ENCODE results near the gene LRRC31. TPM values are rescaled to one million over a fixed set of nuclear protein-coding genes. Genes with fewer than 3 reads are reported as not detected.
A peak's percentile ranks its signal among the peaks of the same experiment; 100 is the strongest.

Gene LRRC31
- polyA plus RNA-seq (2013, experiment 1 of 2; ENCODE audit: insufficient read length), result not detected
- polyA plus RNA-seq (2013, experiment 2 of 2; ENCODE audit: insufficient read length), result not detected

- no peak for DNase-seq
Measured at GRCh38 chr3:169869484-169870220, at the start of gene LRRC31. TSS of gene LRRC31 (minus strand) at chr3:169869935. CDS start at chr3:169869807, 128 bp downstream.

- DNase-seq, result peak; percentile 12
Measured at GRCh38 chr3:169914321-169914720, 44.6 kb upstream of the LRRC31 start.

DNA sequence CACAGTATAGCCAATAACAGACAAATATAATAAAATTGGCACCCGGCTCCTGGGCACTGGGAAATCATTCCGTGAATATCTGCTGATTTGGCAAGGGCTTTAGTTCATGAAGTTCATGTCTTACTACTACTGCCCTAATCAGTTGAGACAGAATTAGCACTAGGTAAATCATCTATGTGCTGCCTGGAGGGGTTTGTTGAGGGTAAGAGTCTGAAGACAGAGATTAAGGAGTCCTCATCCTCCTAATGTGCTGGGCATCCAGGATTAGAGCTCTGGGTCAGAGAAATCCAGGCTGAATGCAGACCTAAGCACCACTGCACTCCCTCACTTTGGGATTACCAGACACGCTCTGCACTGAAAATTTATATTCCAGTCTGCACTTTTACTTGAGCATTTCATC is 43.6 kb upstream of the LRRC31 start:
- DNase-seq, result no peak

DNA sequence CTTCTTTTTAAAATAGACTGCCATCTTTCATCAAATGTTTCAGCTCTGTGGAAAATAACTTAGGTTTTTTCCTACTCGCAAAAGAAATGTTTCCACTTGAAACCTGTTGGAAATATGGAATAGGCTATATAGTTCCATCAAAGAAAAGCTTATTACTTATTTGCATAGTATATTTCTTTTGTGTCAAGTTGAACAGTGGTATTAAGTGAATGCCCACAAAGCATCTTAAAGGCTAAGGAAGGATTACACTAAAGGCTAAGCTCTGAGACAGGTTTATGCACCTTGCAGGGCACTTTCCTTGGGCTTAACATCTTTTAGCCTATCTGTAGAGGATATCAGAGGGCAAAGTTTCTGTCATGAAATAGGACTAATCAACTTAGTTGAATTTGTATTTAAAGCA is 41.5 kb upstream of the LRRC31 start, which contains the start of gene SAMD7:
Gene SAMD7 (plus strand): TSS at position 301 of the 400 bp plus-strand sequence. CDS start 7,927 bp downstream, outside the sequence.
- DNase-seq, result no peak

DNA sequence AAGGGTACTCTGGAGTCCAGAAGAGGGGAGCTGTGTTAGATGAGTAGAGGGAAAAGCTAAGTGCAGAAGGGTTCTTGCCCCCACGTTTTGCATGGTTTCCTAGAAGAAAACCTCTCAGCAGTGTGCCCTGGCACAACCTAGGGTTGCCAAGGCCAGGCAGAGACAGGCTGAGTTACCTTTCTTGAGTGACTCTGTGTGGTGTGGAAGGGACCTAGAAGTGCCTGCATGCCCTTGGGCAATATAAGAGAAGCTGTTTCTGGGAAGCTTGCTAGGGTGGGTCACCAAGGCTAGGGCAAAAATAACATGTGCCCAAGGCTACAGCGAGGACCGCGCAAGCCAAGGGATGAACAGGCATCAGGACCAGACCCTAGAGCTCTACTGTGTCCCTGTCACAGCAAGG is 38.2 kb upstream of the LRRC31 start:
- no peak for DNase-seq

GRCh38 chr3:169907476-169907875 is 37.7 kb upstream of the LRRC31 start:
- no peak for DNase-seq

DNA sequence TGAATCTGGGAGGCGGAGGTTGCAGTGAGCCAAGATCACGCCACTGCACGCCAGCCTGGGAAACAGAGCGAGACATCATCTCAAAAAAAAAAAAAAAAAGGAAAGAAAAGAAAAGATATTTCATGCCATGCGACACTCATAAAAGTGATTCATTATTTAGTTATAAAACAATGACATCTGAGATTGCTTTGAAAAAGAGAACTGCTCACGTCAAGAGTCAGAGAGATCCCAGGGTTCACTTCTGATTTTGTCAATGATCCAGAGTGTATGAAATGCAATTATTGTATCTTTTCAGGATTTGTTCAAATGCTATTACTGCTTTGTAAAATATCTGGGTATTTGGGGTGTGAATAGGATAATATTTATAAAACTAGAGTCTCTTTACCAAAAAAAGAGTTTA is 35.7 kb upstream of the LRRC31 start:
- DNase-seq, result no peak

- no peak for DNase-seq
Measured at GRCh38 chr3:169901453-169901852, 31.7 kb upstream of the LRRC31 start.

- no peak for DNase-seq
Measured at GRCh38 chr3:169897284-169897683, 27.5 kb upstream of the LRRC31 start.

DNA sequence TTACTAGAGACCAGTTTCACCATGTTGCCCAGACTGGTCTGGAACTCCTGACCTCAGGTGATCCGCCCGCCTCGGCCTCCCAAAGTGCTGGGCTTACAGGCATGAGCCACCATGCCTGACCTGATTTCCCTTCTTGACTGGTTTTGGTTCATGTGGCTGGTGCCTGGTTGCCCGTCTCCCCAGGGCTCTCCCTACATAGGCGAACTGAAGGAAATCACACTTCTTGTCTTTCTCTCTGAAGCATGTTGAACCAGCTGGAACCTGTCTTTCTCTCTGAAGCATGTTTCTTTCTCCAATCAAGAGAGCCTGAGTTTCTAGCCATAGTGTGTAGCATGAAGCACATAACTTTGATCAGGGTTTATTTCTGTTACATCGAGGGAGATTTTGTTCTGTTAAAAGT is 25.3 kb upstream of the LRRC31 start:
- no peak for DNase-seq

GRCh38 chr3:169894110-169894509 is 24.4 kb upstream of the LRRC31 start:
- DNase-seq, result no peak

GRCh38 chr3:169891886-169892285 is 22.2 kb upstream of the LRRC31 start:
- DNase-seq, result no peak

DNA sequence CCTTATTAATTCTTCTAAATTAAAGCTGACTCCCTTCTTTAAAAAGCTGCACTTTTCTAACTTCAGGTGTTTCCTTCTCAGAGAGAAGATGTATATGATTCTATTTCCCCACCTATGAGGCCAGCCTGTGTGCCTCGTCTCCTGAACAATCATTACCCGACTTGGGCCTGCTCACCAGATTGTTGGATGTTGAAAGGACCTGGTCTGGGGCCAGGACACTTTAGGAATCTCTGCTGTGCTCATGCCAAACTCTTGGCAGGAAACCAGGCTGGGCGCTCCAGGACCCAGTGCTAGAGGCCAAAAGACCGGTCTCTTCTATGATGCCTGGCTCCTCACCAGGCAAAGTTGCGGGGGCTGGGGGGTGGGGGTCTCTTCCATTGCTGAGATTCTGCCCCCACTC is 16.9 kb upstream of the LRRC31 start:
- DNase-seq, result peak; percentile 6

DNA sequence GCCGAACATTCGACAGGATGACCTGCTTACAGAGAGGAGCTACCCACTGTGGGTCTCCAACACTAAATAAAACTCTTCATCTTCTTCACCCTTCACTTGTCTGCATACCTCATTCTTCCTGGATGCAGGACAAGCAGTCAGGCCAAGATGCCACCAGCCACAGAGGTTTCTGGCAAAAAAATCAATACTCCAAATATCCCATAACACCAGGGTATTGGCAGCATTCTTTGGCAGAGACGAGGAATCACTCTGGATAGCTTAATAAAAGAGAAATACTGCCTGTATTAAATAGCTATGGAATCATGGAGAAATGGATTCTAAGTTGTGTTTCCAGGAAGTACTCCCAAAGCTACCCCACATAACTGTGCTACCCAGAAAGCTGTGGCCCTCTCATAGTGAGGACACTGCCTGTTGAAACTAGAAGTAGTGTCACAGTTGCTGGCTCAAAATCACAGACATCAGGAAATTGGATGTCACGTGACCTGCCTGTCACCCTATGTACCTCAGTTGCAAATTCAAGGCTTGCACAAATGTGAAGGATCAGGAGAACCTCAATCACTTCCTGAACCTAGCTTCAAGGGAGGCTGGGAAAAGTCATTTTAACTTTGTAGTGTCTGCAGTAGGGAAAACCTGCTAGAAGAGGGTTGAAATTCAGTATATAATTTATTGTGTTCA is 11.0 kb upstream of the LRRC31 start:
- no peak for DNase-seq

DNA sequence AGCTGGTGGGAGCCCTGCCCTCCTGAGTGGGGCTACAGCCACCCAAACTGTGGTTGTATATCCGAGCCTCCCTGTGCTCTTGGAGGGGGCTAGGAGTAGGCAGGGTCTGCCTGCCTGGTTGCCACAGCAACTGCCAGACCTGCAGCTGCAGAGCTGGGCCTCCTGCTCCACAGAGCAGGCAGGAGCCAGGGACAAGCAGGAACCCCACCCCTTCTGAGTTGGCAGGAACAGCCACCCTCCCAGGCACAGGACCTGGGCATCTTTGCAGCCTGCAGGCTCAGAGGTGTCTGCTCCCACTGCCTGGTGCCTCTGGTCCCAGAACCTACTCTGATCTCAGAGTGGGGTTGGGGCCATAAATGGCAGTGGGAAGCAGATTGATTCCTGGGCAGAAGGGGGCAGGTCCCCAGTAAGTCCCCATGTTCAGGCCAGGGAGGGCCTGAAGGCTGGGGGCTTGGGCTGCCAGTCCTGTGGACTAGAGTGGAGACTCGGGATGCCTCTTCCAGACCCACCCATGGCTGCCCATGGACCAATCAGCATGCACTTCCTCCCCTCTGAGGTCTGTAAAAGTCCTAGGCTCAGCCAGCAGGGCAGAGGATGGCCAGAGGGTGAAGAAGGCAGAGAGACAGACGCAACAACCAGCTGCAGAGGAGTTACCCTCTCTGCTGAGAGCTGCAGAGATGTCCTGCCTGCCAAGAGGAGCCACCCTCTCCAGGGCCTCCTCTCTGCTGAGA is 10.3 kb upstream of the LRRC31 start:
- no peak for DNase-seq

DNA sequence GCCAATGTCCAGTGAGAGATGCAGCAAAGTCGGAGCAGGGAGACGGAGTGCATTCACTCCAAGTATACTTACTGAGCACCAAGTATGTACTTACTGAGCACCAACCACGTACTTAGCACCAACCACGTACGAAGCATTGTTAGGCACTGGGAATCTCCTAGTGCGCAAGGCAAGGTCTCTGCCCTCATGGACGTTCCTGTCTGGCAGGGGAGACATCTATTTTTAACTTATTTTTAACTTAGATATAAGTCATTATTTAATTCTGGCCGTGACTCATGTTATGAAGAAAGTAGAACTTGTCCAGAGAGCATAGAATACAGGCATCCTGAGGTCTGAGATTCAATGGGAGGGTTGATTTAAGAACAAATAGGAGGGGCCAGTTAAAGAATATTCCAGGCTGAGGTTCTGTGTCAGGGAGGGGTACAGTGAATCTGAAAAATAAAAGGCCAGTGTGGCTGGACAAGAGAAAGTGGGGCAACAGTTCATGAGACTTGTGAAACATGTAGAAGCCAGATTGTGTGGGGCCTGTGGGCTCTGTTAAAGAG is 9.3 kb upstream of the LRRC31 start:
- no peak for DNase-seq

DNA sequence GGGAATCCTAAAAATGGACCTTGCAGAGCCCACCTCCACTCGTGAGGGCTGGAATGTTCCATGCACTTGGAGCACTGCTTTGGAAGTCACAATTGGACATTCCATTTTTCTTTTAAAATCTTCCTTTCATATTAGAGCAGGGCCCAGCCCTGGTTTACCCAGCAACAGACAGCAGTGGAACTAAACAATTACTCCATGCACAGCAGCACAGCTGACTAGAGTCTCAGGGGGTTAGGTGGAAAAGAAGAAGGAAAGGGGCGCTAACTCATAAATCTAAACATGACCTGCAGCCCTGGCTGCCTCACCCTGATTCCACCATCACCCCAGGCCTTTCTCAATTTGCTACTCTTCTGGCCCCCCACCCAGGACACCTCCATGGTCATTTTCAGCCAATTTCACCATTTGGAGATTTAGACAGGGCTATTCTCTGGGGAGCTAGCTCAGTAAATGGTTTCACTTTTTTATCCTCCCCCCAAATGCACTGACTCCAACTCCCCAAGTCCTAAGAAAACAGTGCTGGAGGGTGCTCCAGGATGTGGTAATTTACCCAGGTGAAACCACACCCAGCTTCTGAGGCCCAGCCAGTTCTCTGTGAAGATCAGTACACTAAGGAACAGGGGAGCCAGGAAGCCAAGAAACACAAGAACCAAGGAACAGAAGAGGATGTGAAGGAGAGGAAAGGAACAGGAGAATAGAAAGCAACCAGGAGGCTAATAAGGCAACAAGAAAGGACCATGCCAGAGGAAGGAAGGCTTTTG is 1.6 kb upstream of the LRRC31 start:
- DNase-seq, result no peak

GRCh38 chr3:169868369-169868768 is 1.4 kb downstream of the LRRC31 start:
- DNase-seq, result no peak

GRCh38 chr3:169867584-169868210 is 2.0 kb downstream of the LRRC31 start:
- DNase-seq, result no peak

GRCh38 chr3:169865176-169865767 is 4.5 kb downstream of the LRRC31 start:
- no peak for DNase-seq

GRCh38 chr3:169864270-169864669 is 5.5 kb downstream of the LRRC31 start:
- no peak for DNase-seq
